AG08395 (cell line): ENCODE results near the gene SLC8B1.
A peak's percentile ranks its signal among the peaks of the same experiment; 100 is the strongest.

Source experiments
- DNase-seq: peaks from one replicate; pipeline ENCODE4 v3.0.0; 2012; ENCODE audit warnings: mixed read lengths, low spot score

Gene SLC8B1

DNA sequence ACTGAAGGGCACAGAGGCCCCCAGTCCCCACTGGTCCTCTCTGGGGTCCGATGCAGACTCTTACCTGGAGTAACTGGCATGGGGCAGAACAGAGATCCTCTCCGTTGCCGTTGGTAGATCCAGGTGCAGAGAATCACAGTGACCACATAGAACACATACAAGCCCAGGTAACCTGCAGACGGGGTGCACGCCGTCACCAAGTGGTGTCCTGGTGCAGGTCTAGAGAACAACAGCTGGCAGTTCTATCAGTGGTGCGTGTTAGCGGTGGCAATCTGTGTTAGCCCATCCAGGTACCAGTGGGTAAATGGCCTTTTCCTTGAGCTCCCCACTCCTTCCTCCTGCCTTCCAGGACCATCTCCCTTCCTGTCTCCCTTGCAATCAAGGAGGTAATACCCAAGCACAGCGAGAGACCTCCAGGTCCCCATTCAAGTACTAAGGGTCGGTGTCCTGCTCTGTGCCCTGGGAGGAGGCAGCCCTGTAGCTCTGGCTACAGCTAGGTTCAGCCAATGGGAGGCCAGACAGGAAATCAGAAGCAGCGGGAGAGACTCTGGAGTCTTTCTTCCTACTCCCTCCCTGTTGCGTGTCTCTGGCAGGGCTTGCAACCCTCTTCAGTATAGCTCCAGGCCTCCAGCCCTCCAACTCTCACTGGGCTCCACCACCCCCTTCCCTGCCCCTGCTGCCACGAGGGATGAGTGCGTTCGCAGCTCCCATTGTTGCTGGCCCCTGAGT lies 15.8 kb downstream of the SLC8B1 start:
- no peak for DNase-seq

- DNase-seq: no peak
Measured at GRCh38 chr12:113318046-113318656, 16.8 kb downstream of the SLC8B1 start.

DNA sequence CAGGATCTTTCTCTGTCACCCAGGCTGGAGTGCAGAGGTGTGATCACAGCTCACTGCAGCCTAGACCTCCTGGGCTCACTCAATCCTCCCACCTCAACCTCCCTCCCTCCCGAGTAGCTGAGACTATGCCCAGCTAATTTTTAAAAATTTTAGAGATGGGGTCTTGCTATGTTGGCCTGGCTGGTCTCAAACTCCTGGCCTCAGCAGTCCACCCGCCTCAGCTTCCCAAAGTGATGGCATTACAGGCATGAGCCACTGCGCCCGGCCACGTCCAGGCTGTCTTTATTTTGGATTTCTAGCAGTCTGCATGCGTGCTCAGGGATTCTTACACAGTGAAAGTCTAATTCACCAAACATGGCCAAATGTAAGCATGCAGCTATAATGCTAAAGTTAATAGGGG lies 17.8 kb downstream of the SLC8B1 start:
- DNase-seq: no peak

- DNase-seq: no peak
Measured at GRCh38 chr12:113316155-113316554, 18.8 kb downstream of the SLC8B1 start.

DNA sequence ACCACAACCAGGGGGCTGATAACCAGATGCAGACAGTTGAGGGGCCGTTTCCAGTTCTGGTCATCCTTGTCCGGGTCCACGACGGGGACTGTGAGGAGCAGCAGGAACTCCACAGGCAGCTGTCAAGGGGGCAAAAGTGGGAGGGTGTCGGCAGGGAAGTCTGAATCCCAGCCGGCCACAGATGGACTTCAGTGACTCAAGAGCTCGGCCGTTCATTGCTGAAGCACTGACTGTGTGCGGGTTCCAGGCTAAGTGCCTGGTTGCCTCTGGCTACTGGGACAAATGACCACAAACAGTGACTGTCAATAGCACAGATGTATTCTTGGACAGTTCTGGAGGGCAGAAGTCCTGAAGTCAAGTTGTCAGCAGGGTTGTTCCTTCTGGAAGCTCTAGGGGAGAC lies 19.6 kb downstream of the SLC8B1 start:
- no peak for DNase-seq

DNA sequence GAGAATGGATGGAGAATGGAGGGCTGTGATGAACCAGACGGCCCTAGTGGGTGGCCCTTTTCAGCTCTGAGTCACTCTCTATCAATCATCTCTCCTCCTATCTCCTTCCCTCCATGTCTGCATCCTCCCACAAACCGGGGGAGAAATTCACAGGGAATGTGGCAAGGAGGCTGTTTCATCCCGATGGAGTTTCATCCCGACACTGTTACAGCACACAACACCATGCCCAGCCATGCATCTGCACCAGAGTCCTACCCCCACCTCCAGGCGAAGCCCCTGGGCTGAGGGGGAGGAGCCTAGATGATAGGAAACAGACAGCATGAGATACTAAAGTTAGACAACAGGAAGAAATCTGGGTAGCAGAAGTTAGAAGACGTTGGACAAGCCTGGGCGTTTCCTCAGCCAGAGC lies 20.8 kb downstream of the SLC8B1 start:
- DNase-seq: peak; percentile 33

GRCh38 chr12:113310489-113310888 lies 24.4 kb downstream of the SLC8B1 start:
- DNase-seq: no peak

- DNase-seq: no peak
Measured at GRCh38 chr12:113306382-113306781, 28.5 kb downstream of the SLC8B1 start.

GRCh38 chr12:113305281-113305856 lies 29.5 kb downstream of the SLC8B1 start:
- DNase-seq: no peak

DNA sequence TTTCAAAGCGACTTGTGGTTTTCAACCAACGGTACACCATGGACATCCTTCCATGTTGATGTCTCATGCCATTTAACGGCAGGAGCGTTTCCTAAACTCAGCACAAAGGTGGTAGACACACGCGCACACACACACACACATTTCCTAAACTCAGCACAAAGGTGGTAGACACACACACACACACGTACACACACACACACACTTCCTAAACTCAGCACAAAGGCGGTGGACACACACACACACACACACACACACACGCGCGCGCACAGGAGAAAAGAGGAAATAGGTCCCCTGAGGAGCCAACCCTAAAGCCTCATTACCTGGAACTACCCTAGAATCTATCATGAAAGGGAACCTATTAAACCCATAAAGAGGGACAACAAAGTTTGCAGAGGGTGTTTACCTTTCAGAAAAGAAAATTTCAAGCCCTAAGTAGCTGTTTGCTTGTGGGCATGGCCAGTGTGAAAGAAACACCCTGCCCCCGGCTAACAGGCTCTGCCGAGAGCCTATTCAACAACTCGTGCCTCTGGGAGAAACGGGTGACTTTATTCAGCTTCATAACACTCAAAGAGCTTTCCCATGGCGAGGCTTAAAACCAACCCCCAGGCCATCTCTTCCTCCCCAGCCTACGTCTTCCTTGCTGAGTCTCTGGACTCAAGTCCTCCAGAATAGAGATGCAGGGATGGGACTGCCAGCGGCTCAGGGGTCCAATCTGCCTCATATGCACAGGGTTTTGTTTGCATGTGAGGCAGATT lies 31.8 kb downstream of the SLC8B1 start:
- DNase-seq: no peak

- no peak for DNase-seq
Measured at GRCh38 chr12:113302466-113302865, 32.4 kb downstream of the SLC8B1 start.

- DNase-seq: no peak
Measured at GRCh38 chr12:113301811-113302210, 33.1 kb downstream of the SLC8B1 start.

DNA sequence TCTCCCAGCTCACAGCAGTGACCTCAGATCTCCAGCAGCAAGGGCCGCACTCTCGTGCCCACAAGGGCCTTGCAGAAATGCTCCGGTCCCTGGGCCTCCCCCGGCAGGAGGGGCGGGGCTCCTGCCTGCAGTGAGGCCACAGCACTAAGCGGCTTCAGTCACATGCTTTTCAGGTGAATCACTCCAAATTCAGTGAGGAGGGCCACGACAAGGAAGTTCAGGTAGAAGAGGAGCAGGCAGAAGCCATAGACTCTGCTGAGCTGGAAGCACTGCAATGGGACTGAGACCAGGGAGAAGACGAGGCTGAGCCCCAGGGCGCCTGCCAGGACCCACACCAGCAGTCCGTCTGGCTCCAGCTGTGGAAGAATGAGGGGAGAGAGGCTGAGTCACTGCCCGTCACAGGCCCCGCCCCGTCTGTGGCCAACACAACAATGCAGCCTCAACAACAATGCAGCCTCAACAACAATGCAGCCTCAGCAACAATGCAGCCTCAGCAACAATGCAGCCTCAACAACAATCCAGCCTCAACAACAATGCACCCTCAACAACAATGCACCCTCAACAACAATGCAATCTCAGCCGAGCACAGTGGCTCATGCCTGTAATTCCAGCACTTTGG lies 35.2 kb downstream of the SLC8B1 start:
- DNase-seq: peak; percentile 95

DNA sequence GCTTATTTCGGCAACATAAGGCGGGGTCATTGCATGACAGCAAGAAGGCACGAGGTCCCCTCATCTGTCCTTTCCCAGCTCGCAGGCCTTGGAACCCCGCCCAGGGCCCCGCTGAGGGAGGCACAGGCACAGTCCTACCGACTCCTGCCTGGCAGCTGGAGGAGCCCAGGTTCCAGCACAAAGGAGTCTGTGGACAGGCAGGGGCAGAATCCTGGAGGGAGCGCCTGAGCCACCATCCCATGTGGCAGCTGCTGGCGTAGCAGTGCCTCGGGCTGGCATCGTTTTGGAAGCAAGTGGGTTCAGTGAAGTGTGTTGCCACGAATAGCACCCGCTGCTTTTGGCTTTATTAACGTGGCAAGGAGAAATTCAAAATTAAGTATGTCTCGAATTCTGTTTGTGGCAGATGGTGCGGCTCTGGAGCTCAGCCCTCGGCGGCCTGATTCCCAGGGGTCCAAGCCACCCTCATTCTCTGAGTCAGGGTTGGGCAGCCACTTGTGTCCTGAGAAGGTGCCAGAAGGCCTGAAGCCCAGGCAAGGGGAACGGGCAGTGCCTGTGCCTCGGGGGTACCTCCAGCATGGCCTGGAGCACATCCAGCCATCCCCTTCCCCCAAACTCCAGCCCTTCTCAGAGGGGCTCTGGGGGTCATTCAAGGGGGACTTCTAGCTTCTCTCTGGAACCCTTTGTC lies 35.9 kb downstream of the SLC8B1 start:
- DNase-seq: peak; percentile 55

DNA sequence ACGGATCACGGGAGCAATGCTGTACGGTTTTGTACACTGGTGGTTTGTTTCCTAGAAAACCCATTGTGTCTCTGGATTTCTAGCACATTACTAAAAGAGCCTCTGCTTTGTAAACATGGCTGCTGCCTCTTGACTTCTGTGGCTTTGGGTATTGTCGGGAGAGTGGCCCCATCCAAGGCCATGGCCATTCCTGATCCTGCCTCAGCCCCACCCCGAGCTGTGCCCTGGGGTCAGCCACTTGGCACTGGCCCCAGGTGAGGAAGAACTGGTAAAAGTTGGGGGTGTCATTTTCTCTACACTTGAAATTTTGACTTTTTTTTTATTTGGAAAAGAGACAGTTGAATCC lies 36.5 kb downstream of the SLC8B1 start:
- no peak for DNase-seq

GRCh38 chr12:113297621-113298471 lies 37.1 kb downstream of the SLC8B1 start:
- DNase-seq: no peak

- DNase-seq: no peak
Measured at GRCh38 chr12:113297214-113297587, 37.7 kb downstream of the SLC8B1 start.

- DNase-seq: no peak
Measured at GRCh38 chr12:113296557-113297213, 38.2 kb downstream of the SLC8B1 start.

DNA sequence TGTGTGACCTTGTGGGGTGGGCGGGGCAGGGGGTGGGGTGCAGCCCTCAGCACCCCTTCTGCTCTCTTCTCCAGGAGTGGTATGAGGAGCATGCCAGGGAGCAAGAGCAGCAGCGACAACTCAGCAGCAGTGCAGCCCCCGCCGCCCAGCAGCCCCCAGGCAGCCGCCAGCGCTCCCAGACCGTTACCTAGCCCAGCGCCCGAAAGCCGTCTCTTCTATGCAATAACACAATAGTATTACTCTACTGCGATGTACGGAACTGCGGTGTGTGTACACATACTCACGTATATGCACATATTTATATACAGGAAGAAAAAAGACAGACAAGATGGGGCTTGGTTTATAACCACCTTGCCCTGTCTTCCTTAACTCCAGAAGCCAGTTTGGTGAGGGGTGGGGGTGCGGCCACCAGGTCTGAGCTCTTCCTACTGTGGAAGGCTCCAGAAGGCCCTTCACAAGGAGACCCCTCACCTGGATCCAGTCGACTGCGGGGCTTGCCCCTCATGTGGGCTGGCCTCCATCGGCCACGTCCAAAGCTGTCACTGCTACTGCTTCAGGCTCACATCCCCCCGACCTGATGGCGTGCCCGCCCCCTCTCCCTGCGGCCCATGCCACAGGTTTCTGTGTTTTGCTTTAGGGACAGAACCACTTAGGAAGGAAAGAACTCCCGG lies 38.9 kb downstream of the SLC8B1 start:
- DNase-seq: no peak

DNA sequence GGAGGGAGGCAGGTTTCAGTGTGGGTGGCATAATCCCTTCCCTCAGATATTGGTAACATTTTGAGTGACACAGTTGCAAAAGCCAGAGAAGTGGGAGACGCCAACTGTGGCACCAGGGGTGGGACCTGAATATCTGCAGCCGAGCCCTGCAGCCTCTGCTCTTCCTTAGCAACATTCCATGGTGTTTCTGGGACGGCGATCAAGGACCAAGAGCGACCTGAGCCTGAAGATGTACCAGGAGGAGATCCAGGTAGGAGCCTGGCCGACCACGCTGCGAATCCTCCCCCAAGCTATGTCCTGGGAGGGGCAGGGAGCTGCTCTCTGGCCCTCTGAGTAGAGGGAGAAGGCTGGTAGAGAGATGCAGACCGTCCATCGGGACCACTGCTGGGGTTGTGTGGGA lies 41.8 kb downstream of the SLC8B1 start:
- no peak for DNase-seq
